CD4-positive, alpha-beta T cell treated with Interleukin-15 for 4 hours (primary cell): ENCODE data around the gene ADAMTSL1.

Experiments
- DNase-seq: peaks from one replicate; pipeline ENCODE4 v3.0.0-alpha.2; 2020; ENCODE audit warnings: low spot score

Gene ADAMTSL1

GRCh38 chr9:18554244-18554643 is 80.3 kb downstream of the ADAMTSL1 start:
- no peak for DNase-seq

GRCh38 chr9:18555105-18555883 is 81.3 kb downstream of the ADAMTSL1 start:
- DNase-seq: no peak

GRCh38 chr9:18564018-18564880 is 90.3 kb downstream of the ADAMTSL1 start:
- no peak for DNase-seq

GRCh38 chr9:18566121-18566520 is 92.2 kb downstream of the ADAMTSL1 start:
- no peak for DNase-seq

GRCh38 chr9:18568973-18569372 is 95.0 kb downstream of the ADAMTSL1 start:
- DNase-seq: no peak

GRCh38 chr9:18569941-18570630 is 96.1 kb downstream of the ADAMTSL1 start:
- no peak for DNase-seq

- DNase-seq: no peak
Measured at GRCh38 chr9:18573021-18573556, 99.1 kb downstream of the ADAMTSL1 start.

GRCh38 chr9:18575686-18576085 is 101.7 kb downstream of the ADAMTSL1 start:
- DNase-seq: no peak

- DNase-seq: no peak
Measured at GRCh38 chr9:18579536-18579935, 105.6 kb downstream of the ADAMTSL1 start.

GRCh38 chr9:18580151-18580550 is 106.2 kb downstream of the ADAMTSL1 start:
- DNase-seq: no peak

- DNase-seq: no peak
Measured at GRCh38 chr9:18585996-18586395, 112.0 kb downstream of the ADAMTSL1 start.

GRCh38 chr9:18588002-18588401 is 114.0 kb downstream of the ADAMTSL1 start:
- DNase-seq: no peak

GRCh38 chr9:18591261-18591660 is 117.3 kb downstream of the ADAMTSL1 start:
- DNase-seq: no peak

- DNase-seq: no peak
Measured at GRCh38 chr9:18594837-18595236, 120.9 kb downstream of the ADAMTSL1 start.

- DNase-seq: no peak
Measured at GRCh38 chr9:18595597-18595996, 121.6 kb downstream of the ADAMTSL1 start.

- DNase-seq: no peak
Measured at GRCh38 chr9:18596920-18597319, 123.0 kb downstream of the ADAMTSL1 start.

GRCh38 chr9:18598969-18599368 is 125.0 kb downstream of the ADAMTSL1 start:
- no peak for DNase-seq

GRCh38 chr9:18601026-18601425 is 127.1 kb downstream of the ADAMTSL1 start:
- DNase-seq: no peak

GRCh38 chr9:18601956-18602355 is 128.0 kb downstream of the ADAMTSL1 start:
- no peak for DNase-seq

- no peak for DNase-seq
Measured at GRCh38 chr9:18604767-18605730, 131.1 kb downstream of the ADAMTSL1 start.

GRCh38 chr9:18605766-18606180 is 131.8 kb downstream of the ADAMTSL1 start:
- DNase-seq: no peak
